WTC11 (cell line): ENCODE results near the gene UBE2S.

ENCODE experiments used
- CREB1 ChIP-seq: sonication (generic); formaldehyde crosslinking; IDR thresholded peaks from 2 replicates; pipeline ENCODE4 v1.8.0; 2023; ENCODE audit warnings: mild to moderate bottlenecking, missing genetic modification reagents
- JUN ChIP-seq: sonication (generic); formaldehyde crosslinking; IDR thresholded peaks from 2 replicates; pipeline ENCODE4 v1.8.0; 2023; ENCODE audit warnings: mild to moderate bottlenecking, missing genetic modification reagents
- ZNF232 ChIP-seq: sonication (generic); formaldehyde crosslinking; IDR thresholded peaks from 2 replicates; pipeline ENCODE4 v1.8.0; 2022; ENCODE audit warnings: mild to moderate bottlenecking, missing genetic modification reagents
- TF ChIP-seq, protein P1 (sequence below): fragments of 250-450 bp; sonication (Bioruptor Pico); conservative IDR thresholded peaks from 2 replicates; pipeline ENCODE4 v1.9.0; 2021; ENCODE audit warnings: mild to moderate bottlenecking
- TF ChIP-seq, protein P2 (sequence below): sonication (generic); formaldehyde crosslinking; IDR thresholded peaks from 2 replicates; pipeline ENCODE4 v1.8.1; 2023; ENCODE audit warnings: mild to moderate bottlenecking, missing genetic modification reagents, moderate library complexity
- TF ChIP-seq, protein P3 (sequence below): fragments of 200-600 bp; IDR thresholded peaks from 2 replicates; pipeline ENCODE4 v1.8.0; 2022; ENCODE audit warnings: antibody characterized with exemption
- TF ChIP-seq, protein P4 (sequence below): sonication (generic); formaldehyde crosslinking; IDR thresholded peaks from 2 replicates; pipeline ENCODE4 v1.8.0; 2022; ENCODE audit warnings: mild to moderate bottlenecking, missing genetic modification reagents
- TF ChIP-seq, protein P5 (sequence below): sonication (generic); formaldehyde crosslinking; IDR thresholded peaks from 2 replicates; pipeline ENCODE4 v1.8.0; 2022; ENCODE audit warnings: mild to moderate bottlenecking, missing genetic modification reagents
- TF ChIP-seq, protein P6 (sequence below): sonication (generic); formaldehyde crosslinking; IDR thresholded peaks from 2 replicates; pipeline ENCODE4 v1.8.1; 2022; ENCODE audit warnings: low read depth, mild to moderate bottlenecking, moderate library complexity, missing genetic modification reagents, borderline replicate concordance
- TF ChIP-seq, protein P7 (sequence below): sonication (generic); formaldehyde crosslinking; IDR thresholded peaks from 2 replicates; pipeline ENCODE4 v1.8.1; 2022; ENCODE audit warnings: mild to moderate bottlenecking, missing genetic modification reagents, moderate library complexity, borderline replicate concordance

DNA sequence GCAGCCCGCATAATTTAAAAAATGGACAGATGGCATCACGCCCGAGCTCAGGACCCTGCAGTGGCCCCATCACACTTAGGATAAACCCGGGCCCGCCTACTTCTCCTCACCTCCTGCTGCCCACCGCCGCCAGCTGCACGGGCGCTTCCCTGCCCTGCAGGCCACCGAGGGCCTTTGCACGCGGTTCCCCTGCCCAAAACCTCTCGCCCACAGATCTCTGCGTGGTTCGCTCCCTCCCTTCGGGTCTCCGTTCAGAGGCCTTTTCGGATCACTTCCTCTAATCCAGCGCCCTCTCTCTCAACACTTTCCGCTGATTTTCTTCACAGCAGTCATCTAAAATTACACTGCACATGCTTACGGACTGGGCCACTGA lies 33.7 kb upstream of the UBE2S start:
- TF ChIP-seq, protein P1, sequence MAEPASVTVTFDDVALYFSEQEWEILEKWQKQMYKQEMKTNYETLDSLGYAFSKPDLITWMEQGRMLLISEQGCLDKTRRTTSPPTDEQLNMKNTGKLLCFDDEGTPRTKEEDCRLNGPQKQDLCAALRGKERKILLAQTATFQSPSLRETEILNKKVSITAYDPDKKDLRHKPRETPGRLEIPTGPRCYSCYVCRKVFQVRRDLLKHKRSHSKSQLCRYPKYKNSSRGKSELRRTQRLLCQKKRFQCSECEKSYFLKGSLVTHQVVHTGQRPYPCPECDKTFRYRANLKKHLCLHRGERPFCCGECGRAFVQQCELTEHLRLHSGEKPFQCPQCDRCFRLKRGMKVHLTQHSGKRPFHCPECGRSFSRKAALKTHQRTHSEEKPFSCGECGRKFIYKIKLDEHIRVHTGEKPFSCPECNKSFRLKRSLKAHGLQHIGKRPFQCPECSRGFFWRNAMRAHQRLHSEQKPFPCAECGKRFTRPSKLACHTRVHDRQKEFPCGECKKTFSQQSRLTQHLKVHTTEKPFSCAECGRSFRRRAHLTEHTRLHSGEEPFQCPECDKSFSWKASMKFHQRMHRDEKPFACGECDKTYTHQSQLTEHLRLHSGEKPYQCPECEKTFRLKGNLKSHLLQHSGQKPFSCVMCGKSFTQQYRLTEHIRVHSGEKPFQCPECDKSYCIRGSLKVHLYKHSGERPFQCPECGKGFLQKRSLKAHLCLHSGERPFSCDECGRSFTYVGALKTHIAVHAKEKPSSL = no peak
- TF ChIP-seq, protein P2, sequence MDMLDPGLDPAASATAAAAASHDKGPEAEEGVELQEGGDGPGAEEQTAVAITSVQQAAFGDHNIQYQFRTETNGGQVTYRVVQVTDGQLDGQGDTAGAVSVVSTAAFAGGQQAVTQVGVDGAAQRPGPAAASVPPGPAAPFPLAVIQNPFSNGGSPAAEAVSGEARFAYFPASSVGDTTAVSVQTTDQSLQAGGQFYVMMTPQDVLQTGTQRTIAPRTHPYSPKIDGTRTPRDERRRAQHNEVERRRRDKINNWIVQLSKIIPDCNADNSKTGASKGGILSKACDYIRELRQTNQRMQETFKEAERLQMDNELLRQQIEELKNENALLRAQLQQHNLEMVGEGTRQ (CRISPR knock-in tag) = no peak
- no peak for TF ChIP-seq JUN (CRISPR knock-in tag)
- TF ChIP-seq, protein P3, sequence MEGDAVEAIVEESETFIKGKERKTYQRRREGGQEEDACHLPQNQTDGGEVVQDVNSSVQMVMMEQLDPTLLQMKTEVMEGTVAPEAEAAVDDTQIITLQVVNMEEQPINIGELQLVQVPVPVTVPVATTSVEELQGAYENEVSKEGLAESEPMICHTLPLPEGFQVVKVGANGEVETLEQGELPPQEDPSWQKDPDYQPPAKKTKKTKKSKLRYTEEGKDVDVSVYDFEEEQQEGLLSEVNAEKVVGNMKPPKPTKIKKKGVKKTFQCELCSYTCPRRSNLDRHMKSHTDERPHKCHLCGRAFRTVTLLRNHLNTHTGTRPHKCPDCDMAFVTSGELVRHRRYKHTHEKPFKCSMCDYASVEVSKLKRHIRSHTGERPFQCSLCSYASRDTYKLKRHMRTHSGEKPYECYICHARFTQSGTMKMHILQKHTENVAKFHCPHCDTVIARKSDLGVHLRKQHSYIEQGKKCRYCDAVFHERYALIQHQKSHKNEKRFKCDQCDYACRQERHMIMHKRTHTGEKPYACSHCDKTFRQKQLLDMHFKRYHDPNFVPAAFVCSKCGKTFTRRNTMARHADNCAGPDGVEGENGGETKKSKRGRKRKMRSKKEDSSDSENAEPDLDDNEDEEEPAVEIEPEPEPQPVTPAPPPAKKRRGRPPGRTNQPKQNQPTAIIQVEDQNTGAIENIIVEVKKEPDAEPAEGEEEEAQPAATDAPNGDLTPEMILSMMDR = no peak
- TF ChIP-seq, protein P4, sequence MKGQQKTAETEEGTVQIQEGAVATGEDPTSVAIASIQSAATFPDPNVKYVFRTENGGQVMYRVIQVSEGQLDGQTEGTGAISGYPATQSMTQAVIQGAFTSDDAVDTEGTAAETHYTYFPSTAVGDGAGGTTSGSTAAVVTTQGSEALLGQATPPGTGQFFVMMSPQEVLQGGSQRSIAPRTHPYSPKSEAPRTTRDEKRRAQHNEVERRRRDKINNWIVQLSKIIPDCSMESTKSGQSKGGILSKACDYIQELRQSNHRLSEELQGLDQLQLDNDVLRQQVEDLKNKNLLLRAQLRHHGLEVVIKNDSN (CRISPR knock-in tag) = no peak
- TF ChIP-seq, protein P5, sequence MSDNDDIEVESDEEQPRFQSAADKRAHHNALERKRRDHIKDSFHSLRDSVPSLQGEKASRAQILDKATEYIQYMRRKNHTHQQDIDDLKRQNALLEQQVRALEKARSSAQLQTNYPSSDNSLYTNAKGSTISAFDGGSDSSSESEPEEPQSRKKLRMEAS (CRISPR knock-in tag) = no peak
- TF ChIP-seq, protein P6, sequence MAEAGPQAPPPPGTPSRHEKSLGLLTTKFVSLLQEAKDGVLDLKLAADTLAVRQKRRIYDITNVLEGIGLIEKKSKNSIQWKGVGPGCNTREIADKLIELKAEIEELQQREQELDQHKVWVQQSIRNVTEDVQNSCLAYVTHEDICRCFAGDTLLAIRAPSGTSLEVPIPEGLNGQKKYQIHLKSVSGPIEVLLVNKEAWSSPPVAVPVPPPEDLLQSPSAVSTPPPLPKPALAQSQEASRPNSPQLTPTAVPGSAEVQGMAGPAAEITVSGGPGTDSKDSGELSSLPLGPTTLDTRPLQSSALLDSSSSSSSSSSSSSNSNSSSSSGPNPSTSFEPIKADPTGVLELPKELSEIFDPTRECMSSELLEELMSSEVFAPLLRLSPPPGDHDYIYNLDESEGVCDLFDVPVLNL (CRISPR knock-in tag) = no peak
- no peak for TF ChIP-seq CREB1
- TF ChIP-seq, protein P7, sequence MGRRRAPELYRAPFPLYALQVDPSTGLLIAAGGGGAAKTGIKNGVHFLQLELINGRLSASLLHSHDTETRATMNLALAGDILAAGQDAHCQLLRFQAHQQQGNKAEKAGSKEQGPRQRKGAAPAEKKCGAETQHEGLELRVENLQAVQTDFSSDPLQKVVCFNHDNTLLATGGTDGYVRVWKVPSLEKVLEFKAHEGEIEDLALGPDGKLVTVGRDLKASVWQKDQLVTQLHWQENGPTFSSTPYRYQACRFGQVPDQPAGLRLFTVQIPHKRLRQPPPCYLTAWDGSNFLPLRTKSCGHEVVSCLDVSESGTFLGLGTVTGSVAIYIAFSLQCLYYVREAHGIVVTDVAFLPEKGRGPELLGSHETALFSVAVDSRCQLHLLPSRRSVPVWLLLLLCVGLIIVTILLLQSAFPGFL (CRISPR knock-in tag) = no peak
- no peak for TF ChIP-seq ZNF232 (CRISPR knock-in tag)
